Measurements from ENCODE around the gene ATCAY.

The ATCAY gene

GRCh38 chr19:3880471-3881271 lies at the start of gene ATCAY:
Gene ATCAY, plus strand, starts transcription at chr19:3880685. Its CDS starts 5,083 bp downstream, at chr19:3885768.
- peak; percentile 87 for DNase-seq

GRCh38 chr19:3831601-3832000 lies 48.9 kb upstream of the ATCAY start:
- DNase-seq: no peak

- no peak for DNase-seq
Measured at GRCh38 chr19:3832001-3832400, 48.5 kb upstream of the ATCAY start.

- DNase-seq: no peak
Measured at GRCh38 chr19:3833578-3834348, 46.7 kb upstream of the ATCAY start.

GRCh38 chr19:3834349-3835054 lies 46.0 kb upstream of the ATCAY start:
- DNase-seq: no peak

- no peak for DNase-seq
Measured at GRCh38 chr19:3835055-3835435, 45.4 kb upstream of the ATCAY start.

GRCh38 chr19:3836887-3837286 lies 43.6 kb upstream of the ATCAY start:
- DNase-seq: no peak

- DNase-seq: no peak
Measured at GRCh38 chr19:3837332-3837731, 43.2 kb upstream of the ATCAY start.

- no peak for DNase-seq
Measured at GRCh38 chr19:3837922-3838321, 42.6 kb upstream of the ATCAY start.

GRCh38 chr19:3838661-3839060 lies 41.8 kb upstream of the ATCAY start:
- no peak for DNase-seq

GRCh38 chr19:3839941-3840340 lies 40.5 kb upstream of the ATCAY start:
- DNase-seq: no peak

GRCh38 chr19:3840804-3841203 lies 39.7 kb upstream of the ATCAY start:
- no peak for DNase-seq

GRCh38 chr19:3842948-3843347 lies 37.5 kb upstream of the ATCAY start:
- DNase-seq: no peak

GRCh38 chr19:3844596-3844995 lies 35.9 kb upstream of the ATCAY start:
- DNase-seq: no peak

- no peak for DNase-seq
Measured at GRCh38 chr19:3849092-3849491, 31.4 kb upstream of the ATCAY start.

- DNase-seq: no peak
Measured at GRCh38 chr19:3849787-3850186, 30.7 kb upstream of the ATCAY start.

GRCh38 chr19:3850320-3850972 lies 30.0 kb upstream of the ATCAY start:
- DNase-seq: no peak

- DNase-seq: no peak
Measured at GRCh38 chr19:3851254-3852176, 29.0 kb upstream of the ATCAY start.

GRCh38 chr19:3852177-3852511 lies 28.3 kb upstream of the ATCAY start:
- DNase-seq: no peak

GRCh38 chr19:3852614-3853254 lies 27.8 kb upstream of the ATCAY start:
- DNase-seq: no peak

GRCh38 chr19:3855320-3855719 lies 25.2 kb upstream of the ATCAY start:
- DNase-seq: no peak

Measured in NCI-H2171 (cell line).